ENCODE data around the gene PLLP.

The PLLP gene

GRCh38 chr16:57300387-57301125 is 16.1 kb upstream of the PLLP start:
- TF ChIP-seq ZFP3 (CRISPR knock-in tag; IDR thresholded peaks at IDR 0.05), result peak; percentile 84
- 0 out of 2 replicates have a peak, but pooled peaks have one; percentile 0 for TF ChIP-seq CREB5 (CRISPR knock-in tag; IDR thresholded peaks at IDR 0.05; ENCODE audit: low read depth)
- TF ChIP-seq RARB (CRISPR knock-in tag; IDR thresholded peaks at IDR 0.05), result no peak
- ATAC-seq, result peak; percentile 87

- TF ChIP-seq CREB5 (CRISPR knock-in tag; IDR thresholded peaks at IDR 0.05; ENCODE audit: low read depth), result peak; percentile 69; the same call in 1 of the 2 replicates
- no peak for TF ChIP-seq POU6F1 (CRISPR knock-in tag; IDR thresholded peaks at IDR 0.05; ENCODE audit: borderline replicate concordance, low read depth)
- TF ChIP-seq ARNTL (CRISPR knock-in tag; IDR thresholded peaks at IDR 0.05; ENCODE audit: borderline replicate concordance, low read depth), result no peak
- no peak for TF ChIP-seq TCF4 (CRISPR knock-in tag; IDR thresholded peaks at IDR 0.05; ENCODE audit: borderline replicate concordance)
- TF ChIP-seq TSHZ2 (CRISPR knock-in tag; IDR thresholded peaks at IDR 0.05), result peak; percentile 55; the same call in 1 of the 2 replicates
- TF ChIP-seq RARB (CRISPR knock-in tag; IDR thresholded peaks at IDR 0.05), result no peak
- no peak for TF ChIP-seq CSDC2 (CRISPR knock-in tag; IDR thresholded peaks at IDR 0.05)
- TF ChIP-seq PPARA (CRISPR knock-in tag; IDR thresholded peaks at IDR 0.05; ENCODE audit: borderline replicate concordance), result no peak
- 0 out of 2 replicates have a peak, but pooled peaks have one; percentile 40 for TF ChIP-seq CSRNP3 (CRISPR knock-in tag; IDR thresholded peaks at IDR 0.05)
- peak; percentile 63; the same call in 1 of the 2 replicates for TF ChIP-seq PATZ1 (CRISPR knock-in tag; IDR thresholded peaks at IDR 0.05; ENCODE audit: borderline replicate concordance)
- TF ChIP-seq ISL1 (CRISPR knock-in tag; IDR thresholded peaks at IDR 0.05), result peak; percentile 26; the same call in 1 of the 2 replicates
- 0 out of 2 replicates have a peak, but pooled peaks have one; percentile 63 for TF ChIP-seq ESRRG (CRISPR knock-in tag; IDR thresholded peaks at IDR 0.05)
- no peak for TF ChIP-seq SNAI2 (CRISPR knock-in tag; IDR thresholded peaks at IDR 0.05)
- no peak for TF ChIP-seq BACH2 (CRISPR knock-in tag; IDR thresholded peaks at IDR 0.05; ENCODE audit: borderline replicate concordance)
- no peak for TF ChIP-seq ZC3H10 (CRISPR knock-in tag; IDR thresholded peaks at IDR 0.05)
- ATAC-seq, result peak; percentile 86
These were observed 15.4 kb upstream of the PLLP start for GRCh38 chr16:57299719-57300386.

Measured in SK-N-SH treated with all-trans-retinoic acid at 6 μM for 48 hours (cell line).